GM21619 (cell line): ENCODE measurements around the gene TBC1D22A.
"Not testable (repeated sequence)": the region's sequence is repeated elsewhere in the genome, so short reads cannot be mapped to it uniquely, and the experiment has no call there.

Experiments
- ATAC-seq: cut with Tn5 transposase; IDR thresholded peaks from one replicate; pipeline ENCODE4 v1.9.1; 2021; ENCODE audit not compliant: unreplicated experiment

The TBC1D22A gene

GRCh38 chr22:46810856-46811786, 48.7 kb downstream of the TBC1D22A start:
- no peak for ATAC-seq

- no peak for ATAC-seq
These were observed 49.7 kb downstream of the TBC1D22A start for GRCh38 chr22:46812034-46812605.

- ATAC-seq, result no peak
These were observed 50.3 kb downstream of the TBC1D22A start for GRCh38 chr22:46812788-46813187.

GRCh38 chr22:46813816-46814597, 51.6 kb downstream of the TBC1D22A start:
- no peak for ATAC-seq

- no peak for ATAC-seq
These were observed 52.7 kb downstream of the TBC1D22A start for GRCh38 chr22:46815132-46815531.

GRCh38 chr22:46815559-46815895, 53.1 kb downstream of the TBC1D22A start:
- ATAC-seq, result no peak

- no peak for ATAC-seq
These were observed 53.7 kb downstream of the TBC1D22A start for GRCh38 chr22:46815896-46816731.

GRCh38 chr22:46817390-46817789, 54.9 kb downstream of the TBC1D22A start:
- not testable (repeated sequence) for ATAC-seq

GRCh38 chr22:46823248-46823647, 60.8 kb downstream of the TBC1D22A start:
- no peak for ATAC-seq

GRCh38 chr22:46823654-46824053, 61.2 kb downstream of the TBC1D22A start:
- ATAC-seq, result no peak

- ATAC-seq, result no peak
These were observed 62.0 kb downstream of the TBC1D22A start for GRCh38 chr22:46824344-46824909.

GRCh38 chr22:46824980-46825544, 62.6 kb downstream of the TBC1D22A start:
- ATAC-seq, result no peak

GRCh38 chr22:46826438-46827135, 64.1 kb downstream of the TBC1D22A start:
- no peak for ATAC-seq

- no peak for ATAC-seq
These were observed 64.8 kb downstream of the TBC1D22A start for GRCh38 chr22:46827136-46827780.

- ATAC-seq, result no peak
These were observed 65.3 kb downstream of the TBC1D22A start for GRCh38 chr22:46827781-46828180.

GRCh38 chr22:46828323-46828900, 66.0 kb downstream of the TBC1D22A start:
- no peak for ATAC-seq

- ATAC-seq, result no peak
These were observed 66.9 kb downstream of the TBC1D22A start for GRCh38 chr22:46829117-46829891.
